ENCODE measurements around the gene ZNF710. TPM values are rescaled to one million over a fixed set of nuclear protein-coding genes. Genes with fewer than 3 reads are reported as not detected.
"Not testable (repeated sequence)": the region's sequence is repeated elsewhere in the genome, so short reads cannot be mapped to it uniquely, and the experiment has no call there.

ZNF710 gene
- 10 to 100 TPM; 25.5 to 66.4 (median 36.7) TPM for total RNA-seq
- 10 to 100 TPM; 12.5 to 24.8 (median 19.5) TPM for polyA plus RNA-seq
- long read RNA-seq, donor 1, full-length matches to known transcripts = 1 of 1 reads
- long read RNA-seq, donor 1, partial matches to known transcripts = 0 of 1 reads
- long read RNA-seq, donor 1, other reads (novel, unspliced or antisense) = 0 of 1 reads
- long read RNA-seq, donor 2, full-length matches to known transcripts = 3 of 10 reads
- long read RNA-seq, donor 2, partial matches to known transcripts = 7 of 10 reads
- long read RNA-seq, donor 2, other reads (novel, unspliced or antisense) = 0 of 10 reads

GRCh38 chr15:90001062-90001682 is at the start of gene ZNF710:
ZNF710 (plus strand) TSS chr15:90001324; CDS start chr15:90067138, 65,814 bp downstream.
- intact Hi-C loops (cut with DNase I; ENCODE audit: low total_unique reads) = loop anchor here (10.0 kb wide), 1 partner anchor 64 kb away; no protein-coding TSS in a partner anchor
- peaks cover 21 to 71% (median 61%) of the 10 kb centered on the region in 6 donors for H3K4me1 ChIP-seq
- peak; percentile 85 for DNase-seq
- no peaks in the 10 kb centered on the region for H3K36me3 ChIP-seq
- 0 to 1% (median 1%) methylated on average over 9 to 42 of the region's 42 CpGs for WGBS, 5 donors
- H3K27ac ChIP-seq = peak within 1 kb of the TSS; percentile 79 to 97 (median 94)
- peak within 1 kb of the TSS; percentile 71 to 92 (median 76) for H3K4me3 ChIP-seq
- peak; percentile 1 to 55 (median 54) for TF ChIP-seq POLR2AphosphoS5 (IDR thresholded peaks at IDR 0.05)
- no peak for TF ChIP-seq POLR2A (IDR thresholded peaks at IDR 0.05)
- TF ChIP-seq CTCF (IDR thresholded peaks at IDR 0.05 in 8 of 11, conservative IDR thresholded peaks at IDR 0.05 in 3 of 11) = no peak
- no peaks in the 10 kb centered on the region for H3K9me3 ChIP-seq
- H3K27me3 ChIP-seq (replicated peaks in 1 of 7) = no peaks in the 10 kb centered on the region

GRCh38 chr15:89954541-89954940 is 46.6 kb upstream of the ZNF710 start:
- Histone ChIP-seq H3K36me3 (no peaks in the 10 kb centered on the region), H3K9me3 (no peaks in the 10 kb centered on the region), H3K27ac (no peak overlapping the region), H3K27me3 (replicated peaks in 1 of 7) (no peaks in the 10 kb centered on the region), H3K4me1 (peaks cover 0 to 8% (median 0%) of the 10 kb centered on the region in 6 donors), H3K4me3 (no peak overlapping the region)
- WGBS, 5 donors = 67 to 82% (median 72%) methylated on average over 3 of the region's 3 CpGs
- intact Hi-C loops (cut with DNase I; ENCODE audit: low total_unique reads) = no loop called here
- TF ChIP-seq POLR2AphosphoS5 (IDR thresholded peaks at IDR 0.05) = no peak
- no peak for TF ChIP-seq POLR2A (IDR thresholded peaks at IDR 0.05)
- no peak for TF ChIP-seq CTCF (IDR thresholded peaks at IDR 0.05 in 8 of 11, conservative IDR thresholded peaks at IDR 0.05 in 3 of 11)
- no peak for DNase-seq

GRCh38 chr15:89955449-89955998 is 45.6 kb upstream of the ZNF710 start:
- H3K36me3 ChIP-seq; intact Hi-C loops (cut with DNase I; ENCODE audit: low total_unique reads); H3K27me3 ChIP-seq (replicated peaks in 1 of 7); DNase-seq; H3K27ac ChIP-seq; H3K4me3 ChIP-seq; H3K9me3 ChIP-seq: not testable (repeated sequence)
- peaks cover 0 to 11% (median 0%) of the 10 kb centered on the region in 6 donors for H3K4me1 ChIP-seq
- WGBS, 5 donors = 90 to 96% (median 95%) methylated on average over 13 of the region's 13 CpGs

- WGBS, 5 donors = 91 to 96% (median 95%) methylated on average over 14 to 18 of the region's 18 CpGs
- no peak overlapping the region for H3K27ac ChIP-seq
- TF ChIP-seq CTCF (IDR thresholded peaks at IDR 0.05 in 8 of 11, conservative IDR thresholded peaks at IDR 0.05 in 3 of 11) = no peak
- no peak for TF ChIP-seq POLR2A (IDR thresholded peaks at IDR 0.05)
- TF ChIP-seq POLR2AphosphoS5 (IDR thresholded peaks at IDR 0.05) = no peak
- DNase-seq = no peak
- H3K4me1 ChIP-seq = peaks cover 0 to 16% (median 2%) of the 10 kb centered on the region in 6 donors
- intact Hi-C loops (cut with DNase I; ENCODE audit: low total_unique reads) = no loop called here
- H3K36me3 ChIP-seq = no peaks in the 10 kb centered on the region
- H3K27me3 ChIP-seq (replicated peaks in 1 of 7) = no peaks in the 10 kb centered on the region
- H3K4me3 ChIP-seq = no peak overlapping the region
- H3K9me3 ChIP-seq = no peaks in the 10 kb centered on the region
Observed at GRCh38 chr15:89958107-89958805, 42.9 kb upstream of the ZNF710 start.
